ENCODE results near the gene RAB5IF.
"Not testable (repeated sequence)": the region's sequence is repeated elsewhere in the genome, so short reads cannot be mapped to it uniquely, and the experiment has no call there.

The RAB5IF gene

GRCh38 chr20:36587388-36588070 is 18.1 kb upstream of the RAB5IF start:
- DNase-seq, result no peak

GRCh38 chr20:36591281-36591680 is 14.3 kb upstream of the RAB5IF start:
- peak; percentile 12 for DNase-seq

- DNase-seq, result no peak
These were observed 13.5 kb upstream of the RAB5IF start for GRCh38 chr20:36591854-36592641.

DNA sequence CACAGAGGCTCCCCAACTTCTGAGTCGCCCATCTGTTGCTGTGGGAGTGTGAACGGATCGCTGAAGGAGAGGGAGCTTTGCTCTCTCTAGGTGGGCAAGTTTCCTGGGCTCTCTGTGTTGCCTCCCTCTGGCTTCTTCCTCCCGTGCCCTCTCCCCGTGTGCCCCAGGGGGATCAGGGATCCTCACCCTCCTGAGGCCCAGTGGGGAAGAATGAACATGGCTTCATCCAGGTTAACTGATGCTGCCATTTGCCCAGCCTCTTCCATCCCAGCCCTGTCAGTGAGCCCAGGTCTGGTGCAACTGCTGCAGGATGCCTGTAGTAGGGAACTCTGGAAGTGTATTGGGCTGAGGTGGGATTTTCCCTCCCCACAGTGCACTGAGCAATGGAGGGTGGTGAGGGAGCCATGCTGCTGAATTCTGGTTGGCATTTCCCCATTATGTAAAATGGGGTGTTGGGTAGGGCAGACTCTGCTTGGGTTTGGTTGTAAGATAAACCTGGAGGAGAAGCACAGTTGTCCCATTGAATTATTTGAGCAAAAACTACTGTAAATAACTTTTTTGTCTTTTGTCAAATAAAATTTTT is 12.1 kb upstream of the RAB5IF start:
- DNase-seq, result no peak

GRCh38 chr20:36599912-36600345 is 5.7 kb upstream of the RAB5IF start:
- DNase-seq, result no peak

DNA sequence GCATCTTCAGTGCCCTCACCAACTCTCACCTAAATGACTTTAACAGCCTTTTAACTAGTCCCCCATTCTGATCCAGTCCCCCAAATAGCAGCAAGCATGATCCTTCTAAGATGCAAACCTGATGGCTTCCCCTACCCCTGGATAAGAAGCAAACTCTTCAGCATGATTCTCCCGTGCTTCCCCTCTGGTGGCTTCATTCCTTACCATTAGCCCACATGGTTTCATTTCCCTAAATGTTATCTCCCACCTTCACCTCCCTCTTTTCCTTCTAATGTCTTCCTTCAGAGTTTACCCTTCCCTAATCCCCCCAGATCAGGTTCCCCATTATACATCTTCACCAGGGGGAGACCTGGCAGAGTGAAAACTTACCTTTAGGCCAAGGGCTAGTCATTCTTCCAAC is 4.0 kb upstream of the RAB5IF start:
- no peak for DNase-seq

- no peak for DNase-seq
These were observed 604 bp upstream of the RAB5IF start for GRCh38 chr20:36604952-36605398.

DNA sequence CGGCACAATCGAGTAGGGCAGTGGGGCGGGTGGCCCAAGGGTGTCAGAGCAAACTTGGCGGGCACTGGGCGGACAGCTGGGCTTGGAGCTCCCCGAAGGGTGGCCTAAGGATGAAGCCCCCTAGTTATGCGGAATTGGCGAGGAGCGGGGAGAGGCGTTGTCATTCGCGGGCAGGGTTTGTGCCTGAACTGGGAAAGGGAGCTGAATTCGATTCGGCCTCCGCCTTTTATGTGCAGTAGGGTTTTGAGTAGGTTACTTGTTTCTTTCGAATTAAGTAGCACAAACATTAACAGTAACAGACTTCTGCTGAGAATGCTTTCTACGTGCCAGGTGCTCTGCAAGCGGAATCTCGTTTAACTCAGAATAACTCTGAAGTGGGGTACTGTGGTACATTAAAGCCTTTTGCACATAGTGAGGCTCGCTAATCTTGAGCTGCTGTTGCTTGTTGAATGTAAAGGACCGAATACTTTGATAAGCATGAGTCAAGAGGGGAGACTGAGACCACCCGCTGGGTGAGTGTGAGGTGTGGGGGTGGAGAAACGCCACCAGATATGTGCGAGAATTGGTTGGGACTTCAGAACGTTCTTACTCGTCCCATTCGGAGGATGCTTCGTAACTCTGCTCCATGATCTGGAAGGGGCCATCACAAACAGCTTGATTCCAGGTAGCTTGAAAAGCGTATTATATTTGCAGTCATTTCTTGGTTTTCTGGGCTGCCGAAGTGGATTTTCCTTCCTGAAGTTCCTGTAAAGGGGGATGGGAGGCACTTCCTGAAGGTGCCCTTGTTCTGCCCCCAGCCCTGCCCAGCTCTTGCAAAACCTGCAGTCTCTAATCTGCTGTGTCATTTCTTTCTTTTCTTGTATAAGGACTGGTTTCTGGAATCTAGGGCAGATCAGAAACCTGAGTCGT is 833 bp downstream of the RAB5IF start:
- DNase-seq, result no peak

GRCh38 chr20:36607586-36608387 is 2.2 kb downstream of the RAB5IF start:
- DNase-seq, result no peak

GRCh38 chr20:36608388-36608728 is 2.8 kb downstream of the RAB5IF start:
- DNase-seq, result not testable (repeated sequence)

GRCh38 chr20:36611625-36612024 is 6.0 kb downstream of the RAB5IF start:
- no peak for DNase-seq

- DNase-seq, result peak; percentile 8
These were observed 8.4 kb downstream of the RAB5IF start for GRCh38 chr20:36613974-36614373.

- DNase-seq, result no peak
These were observed 9.4 kb downstream of the RAB5IF start for GRCh38 chr20:36614781-36615557.

GRCh38 chr20:36620917-36621316 is 15.3 kb downstream of the RAB5IF start:
- DNase-seq, result no peak

DNA sequence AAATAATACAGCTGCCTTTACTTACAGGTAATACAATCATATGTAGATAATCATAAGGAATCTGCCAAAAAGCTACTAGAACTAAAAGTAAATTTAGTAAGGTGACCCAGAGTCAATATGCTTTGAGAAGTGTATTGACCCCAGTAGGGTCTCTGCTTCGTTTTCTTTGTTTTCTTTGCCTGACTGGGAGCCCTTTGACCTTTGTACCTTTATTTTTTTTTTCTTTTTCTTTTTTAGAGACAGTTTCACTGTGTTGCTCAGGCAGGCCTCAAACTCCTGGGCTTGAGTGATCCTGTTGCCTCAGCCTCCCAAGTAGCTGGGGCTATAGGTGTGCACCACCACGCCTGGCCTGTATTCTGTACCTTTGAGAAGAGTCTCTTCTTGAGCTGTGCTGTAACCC is 17.9 kb downstream of the RAB5IF start:
- DNase-seq, result no peak

GRCh38 chr20:36624068-36624943 is 18.7 kb downstream of the RAB5IF start:
- no peak for DNase-seq

DNA sequence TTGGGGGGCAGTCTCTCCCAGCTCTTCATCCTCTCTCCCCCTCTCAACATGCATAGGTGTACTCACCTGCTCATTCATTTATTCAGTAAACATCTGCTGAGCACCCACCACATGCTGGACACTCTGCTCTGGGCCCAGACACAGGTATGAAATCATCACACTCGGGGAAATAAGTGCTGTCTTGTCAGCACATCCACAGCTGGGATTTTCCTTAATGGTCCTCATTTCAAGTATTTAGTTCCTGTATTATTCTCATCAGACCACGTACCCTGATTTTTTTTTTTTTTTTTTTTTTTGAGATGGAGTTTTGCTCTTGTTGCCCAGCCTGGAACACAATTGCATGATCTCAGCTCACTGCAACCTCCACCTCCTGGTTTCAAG is 19.4 kb downstream of the RAB5IF start:
- DNase-seq, result no peak

- no peak for DNase-seq
These were observed 22.5 kb downstream of the RAB5IF start for GRCh38 chr20:36628076-36628475.

DNA sequence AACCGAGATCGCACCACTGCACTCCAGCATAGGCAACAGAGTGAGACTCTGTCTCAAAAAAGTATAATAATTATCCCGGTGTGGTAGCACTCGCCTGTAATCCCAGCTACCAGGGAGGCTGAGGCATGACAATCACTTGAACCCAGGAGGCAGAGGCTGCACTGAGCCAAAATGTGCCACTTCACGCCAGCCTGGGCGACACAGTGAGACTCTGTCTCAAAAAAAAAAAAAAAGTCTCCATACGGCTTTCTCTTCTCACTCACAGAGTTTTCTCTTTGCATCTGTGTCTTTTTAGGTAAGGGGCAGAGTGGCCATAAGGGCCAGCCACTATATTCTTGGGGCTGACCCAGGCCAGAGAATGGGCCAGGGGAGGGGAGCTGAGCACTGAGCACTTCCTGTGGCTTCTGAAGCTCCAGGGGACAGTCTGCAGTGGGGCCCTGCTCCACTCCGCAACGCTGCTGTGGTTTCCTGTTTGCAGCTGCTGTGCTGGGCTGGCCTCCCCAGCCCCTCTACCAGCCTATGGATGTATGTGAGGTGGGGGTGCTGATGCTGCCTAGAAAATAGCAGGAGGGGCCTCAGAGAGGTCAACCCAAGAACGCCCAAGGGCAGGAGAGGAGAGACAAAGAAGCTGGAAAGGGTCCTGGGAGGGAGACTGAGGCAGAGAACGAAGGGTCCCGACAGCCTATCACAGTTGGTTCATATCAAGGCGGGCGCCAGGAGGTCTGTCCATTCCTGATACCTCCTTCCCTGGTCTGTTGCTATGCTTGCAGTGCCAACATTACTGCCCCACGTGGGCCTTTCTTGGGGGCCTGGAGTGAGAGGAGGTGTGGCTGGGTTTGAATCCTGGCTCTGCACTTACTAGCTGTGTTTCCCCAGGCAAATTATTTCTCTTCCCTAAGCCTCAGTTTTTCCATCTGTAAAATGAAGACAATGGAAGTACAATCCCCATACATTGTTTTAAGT is 24.4 kb downstream of the RAB5IF start:
- no peak for DNase-seq
